Osteoblast (primary cell): ENCODE measurements around the gene IGF2. TPM values are rescaled to one million over a fixed set of nuclear protein-coding genes. Genes with fewer than 3 reads are reported as not detected.

Source experiments
- DNase-seq: peaks from one replicate; pipeline ENCODE4 v3.0.0; 2011; ENCODE audit warnings: low spot score, mixed read lengths; ENCODE audit not compliant: insufficient read length; ENCODE audit errors: missing footprints
- H2AFZ ChIP-seq: 2 replicates; pipeline ENCODE4 v1.6.0; 2011; ENCODE audit warnings: mild to moderate bottlenecking, low read length
- H3K27ac ChIP-seq: 2 replicates; pipeline ENCODE4 v1.5.1; 2011; ENCODE audit warnings: mild to moderate bottlenecking, low read depth, low read length, moderate library complexity
- H3K27me3 ChIP-seq: 2 replicates; pipeline ENCODE4 v1.6.0; 2012; ENCODE audit warnings: mild to moderate bottlenecking, control low read depth, inconsistent platforms, low read length, moderate library complexity; ENCODE audit not compliant: insufficient read depth
- H3K36me3 ChIP-seq: 2 replicates; pipeline ENCODE4 v1.5.1; 2011; ENCODE audit warnings: mild to moderate bottlenecking, low read length, control low read depth, moderate library complexity; ENCODE audit not compliant: insufficient read depth
- H3K4me1 ChIP-seq: 2 replicates; pipeline ENCODE4 v1.5.1; 2011; ENCODE audit warnings: mild to moderate bottlenecking, low read length, control low read depth, moderate library complexity; ENCODE audit not compliant: insufficient read depth
- H3K4me2 ChIP-seq: 2 replicates; pipeline ENCODE4 v1.6.0; 2011; ENCODE audit warnings: mild to moderate bottlenecking, low read length; ENCODE audit not compliant: insufficient read depth
- H3K4me3 ChIP-seq: fragments of 200-600 bp; sonication (generic); 3 replicates; pipeline ENCODE4 v1.5.1; 2012; ENCODE audit warnings: mild to moderate bottlenecking, low read length, inconsistent platforms; ENCODE audit not compliant: insufficient read depth
- H3K79me2 ChIP-seq: 2 replicates; pipeline ENCODE4 v1.6.0; 2012; ENCODE audit warnings: mild to moderate bottlenecking, low read length, control low read depth, inconsistent platforms; ENCODE audit not compliant: insufficient read depth
- H3K9me3 ChIP-seq: 2 replicates; pipeline ENCODE4 v1.5.1; 2011; ENCODE audit warnings: low read depth, low read length, control low read depth
- H4K20me1 ChIP-seq: 2 replicates; pipeline ENCODE4 v1.6.0; 2012; ENCODE audit warnings: mild to moderate bottlenecking, low read length, control low read depth; ENCODE audit not compliant: insufficient read depth
- total RNA-seq: library from RNA; depleted of rRNA; stranded (reverse); fragments of >200 nt; gene quantifications from 2 replicates; pipeline ENCODE4 v1.2.3, GENCODE V29; 2012
- TF ChIP-seq, protein P1 (sequence below): IDR thresholded peaks from 2 replicates; pipeline ENCODE4 v1.5.1; 2011; ENCODE audit warnings: mild to moderate bottlenecking, low read depth, low read length, moderate library complexity; ENCODE audit errors: extremely low read depth

Gene IGF2
- total RNA-seq, 1 donor, result 68.8 TPM

DNA sequence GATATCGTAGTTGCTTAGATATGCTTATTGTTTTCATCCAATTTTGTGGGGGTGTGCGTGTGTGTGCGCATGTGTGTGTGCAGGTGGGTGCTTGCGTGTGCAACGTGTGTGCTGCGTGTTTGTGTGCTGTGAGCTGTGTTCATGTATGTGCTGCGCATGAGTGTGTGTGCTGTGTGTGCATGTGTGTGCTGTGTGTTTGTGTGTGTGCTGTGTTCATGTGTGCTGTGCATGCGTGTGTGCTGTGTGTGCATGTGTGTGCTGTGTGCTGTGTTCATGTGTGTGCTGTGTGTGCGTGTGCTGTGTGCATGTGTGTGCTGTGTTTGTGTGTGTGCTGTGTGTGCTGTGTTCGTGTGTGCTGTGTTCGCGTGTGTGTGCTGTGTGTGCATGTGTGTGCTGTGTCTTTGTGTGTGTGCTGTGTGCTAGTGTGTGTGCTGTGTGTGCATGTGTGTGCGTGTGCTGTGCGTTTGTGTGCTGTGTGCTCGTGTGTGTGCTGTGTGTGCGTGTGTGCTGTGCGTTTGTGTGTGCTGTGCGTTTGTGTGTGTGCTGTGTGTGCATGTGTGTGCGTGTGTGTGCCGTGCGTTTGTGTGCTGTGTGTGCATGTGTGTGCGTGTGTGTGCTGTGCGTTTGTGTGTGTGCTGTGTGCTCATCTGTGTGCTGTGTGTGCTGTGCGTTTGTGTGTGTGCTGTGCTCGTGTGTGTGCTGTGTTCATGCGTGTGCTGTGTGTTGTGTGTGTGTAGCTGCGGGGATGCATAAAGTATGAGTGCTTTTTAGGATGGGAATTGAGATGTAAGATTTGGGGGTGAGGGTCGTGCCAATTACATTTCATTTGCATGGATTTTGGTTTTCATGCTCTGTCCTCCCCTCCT lies 7.6 kb downstream of the IGF2 start:
- H3K4me1 ChIP-seq, result no peaks in the 10 kb centered on the region

DNA sequence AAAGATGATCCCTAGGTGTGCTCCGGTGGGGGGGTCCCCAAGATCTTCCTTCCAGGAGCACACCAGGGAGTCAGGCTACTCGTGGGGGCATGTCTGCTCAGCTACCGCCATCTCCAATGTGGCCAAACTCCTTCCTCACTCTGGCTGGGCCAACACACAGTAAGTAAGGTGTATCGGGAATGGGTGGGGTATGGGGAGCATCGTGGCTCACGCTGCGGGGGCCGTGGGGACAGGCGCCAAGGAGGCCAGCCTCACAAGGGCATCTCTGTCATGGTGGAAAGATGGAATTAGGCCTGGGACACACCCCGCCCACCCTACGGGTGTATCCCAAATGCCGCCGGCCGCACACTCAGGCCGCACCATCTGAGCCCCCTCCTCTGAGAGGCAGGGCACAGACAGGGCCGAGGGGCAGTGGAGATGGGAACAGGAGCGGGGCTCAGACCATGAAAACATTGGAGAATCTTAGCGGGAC lies 8.3 kb downstream of the IGF2 start:
- DNase-seq, result peak; percentile 77
- Histone ChIP-seq H3K4me2 (no peak overlapping the region), H3K79me2 (no peaks in the 10 kb centered on the region), H3K27ac (no peak overlapping the region), H3K36me3 (no peaks in the 10 kb centered on the region), H3K9me3 (no peaks in the 10 kb centered on the region), H3K4me1 (no peaks in the 10 kb centered on the region), H3K4me3 (no peak overlapping the region), H3K27me3 (peaks cover 10% of the 10 kb centered on the region), H2AFZ (no peak overlapping the region), H4K20me1 (no peaks in the 10 kb centered on the region)
- TF ChIP-seq, protein P1, sequence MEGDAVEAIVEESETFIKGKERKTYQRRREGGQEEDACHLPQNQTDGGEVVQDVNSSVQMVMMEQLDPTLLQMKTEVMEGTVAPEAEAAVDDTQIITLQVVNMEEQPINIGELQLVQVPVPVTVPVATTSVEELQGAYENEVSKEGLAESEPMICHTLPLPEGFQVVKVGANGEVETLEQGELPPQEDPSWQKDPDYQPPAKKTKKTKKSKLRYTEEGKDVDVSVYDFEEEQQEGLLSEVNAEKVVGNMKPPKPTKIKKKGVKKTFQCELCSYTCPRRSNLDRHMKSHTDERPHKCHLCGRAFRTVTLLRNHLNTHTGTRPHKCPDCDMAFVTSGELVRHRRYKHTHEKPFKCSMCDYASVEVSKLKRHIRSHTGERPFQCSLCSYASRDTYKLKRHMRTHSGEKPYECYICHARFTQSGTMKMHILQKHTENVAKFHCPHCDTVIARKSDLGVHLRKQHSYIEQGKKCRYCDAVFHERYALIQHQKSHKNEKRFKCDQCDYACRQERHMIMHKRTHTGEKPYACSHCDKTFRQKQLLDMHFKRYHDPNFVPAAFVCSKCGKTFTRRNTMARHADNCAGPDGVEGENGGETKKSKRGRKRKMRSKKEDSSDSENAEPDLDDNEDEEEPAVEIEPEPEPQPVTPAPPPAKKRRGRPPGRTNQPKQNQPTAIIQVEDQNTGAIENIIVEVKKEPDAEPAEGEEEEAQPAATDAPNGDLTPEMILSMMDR, result no peak

More for the DNA sequence above, 7.6 kb downstream of the IGF2 start:
- H3K4me2 ChIP-seq, result no peak overlapping the region
- TF ChIP-seq, protein P1, result no peak
- no peak overlapping the region for H2AFZ ChIP-seq
- peak; percentile 31 for DNase-seq
- no peaks in the 10 kb centered on the region for H3K36me3 ChIP-seq
- peaks cover 17% of the 10 kb centered on the region for H3K27me3 ChIP-seq
- H3K27ac ChIP-seq, result no peak overlapping the region
- H3K9me3 ChIP-seq, result no peaks in the 10 kb centered on the region
- H3K4me3 ChIP-seq, result no peak overlapping the region
- no peaks in the 10 kb centered on the region for H4K20me1 ChIP-seq
- H3K79me2 ChIP-seq, result no peaks in the 10 kb centered on the region

DNA sequence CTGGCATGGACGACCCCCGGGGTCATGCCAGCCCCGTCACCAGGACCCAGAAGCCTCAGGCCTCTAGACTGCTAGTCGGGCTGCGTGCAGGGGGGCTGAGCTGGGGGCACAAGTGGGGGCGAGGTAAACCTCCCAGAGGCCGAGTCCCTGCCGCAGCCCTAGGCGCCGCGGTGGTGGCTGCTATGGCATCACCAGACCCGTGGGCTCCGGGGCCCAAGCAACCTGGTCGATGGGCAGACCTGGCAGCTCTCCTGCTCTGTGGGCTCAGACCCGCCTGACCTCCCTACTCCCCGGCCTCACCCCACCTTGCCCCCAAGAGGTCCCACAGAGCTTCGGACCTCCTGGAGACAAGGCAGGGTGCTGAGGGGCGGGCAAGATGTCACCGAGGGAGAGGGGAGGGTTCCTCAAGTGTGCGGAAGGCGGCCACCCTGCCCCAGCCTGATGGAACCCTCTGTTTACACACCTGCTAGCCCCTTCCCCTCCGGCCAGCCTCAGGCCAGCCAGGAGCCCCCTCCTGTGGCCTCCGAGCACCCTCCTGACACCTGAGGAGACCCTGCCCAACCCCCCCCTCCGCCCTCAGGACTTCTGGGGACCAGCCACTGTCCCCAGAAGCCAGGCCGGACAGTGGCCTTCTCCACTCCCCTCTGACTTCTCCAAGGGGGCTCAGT lies 9.4 kb downstream of the IGF2 start:
- peak; percentile 61 for DNase-seq
- no peaks in the 10 kb centered on the region for H3K79me2 ChIP-seq
- no peak overlapping the region for H3K4me3 ChIP-seq
- no peaks in the 10 kb centered on the region for H4K20me1 ChIP-seq
- H2AFZ ChIP-seq, result no peak overlapping the region
- H3K9me3 ChIP-seq, result no peaks in the 10 kb centered on the region
- H3K4me1 ChIP-seq, result no peaks in the 10 kb centered on the region
- no peak overlapping the region for H3K27ac ChIP-seq
- TF ChIP-seq, protein P1, result no peak
- H3K27me3 ChIP-seq, result peaks cover 9% of the 10 kb centered on the region
- H3K36me3 ChIP-seq, result no peaks in the 10 kb centered on the region
- H3K4me2 ChIP-seq, result no peak overlapping the region

DNA sequence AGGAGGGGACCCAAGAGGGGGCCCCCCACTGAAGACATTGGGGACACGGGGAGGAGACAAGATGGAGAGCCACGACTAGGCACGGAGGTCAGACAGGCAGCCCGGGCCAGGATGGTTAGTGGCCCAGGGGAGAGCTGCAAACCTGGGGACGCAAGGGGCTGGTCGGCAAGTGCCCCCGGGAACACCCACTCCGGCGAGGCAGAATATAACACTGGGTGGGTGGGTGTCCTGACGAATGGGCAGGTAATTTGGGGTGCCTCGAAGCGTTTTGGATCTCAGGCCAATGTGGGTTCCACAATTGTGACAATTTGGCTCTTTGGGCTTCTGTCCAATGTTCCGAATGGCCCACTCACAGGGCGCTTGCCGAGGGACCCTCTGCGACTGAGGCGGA lies 9.9 kb downstream of the IGF2 start:
- no peaks in the 10 kb centered on the region for H4K20me1 ChIP-seq
- peaks cover 8% of the 10 kb centered on the region for H3K27me3 ChIP-seq
- H3K4me1 ChIP-seq, result no peaks in the 10 kb centered on the region
- no peak overlapping the region for H3K4me3 ChIP-seq
- no peak overlapping the region for H2AFZ ChIP-seq
- H3K27ac ChIP-seq, result no peak overlapping the region
- H3K36me3 ChIP-seq, result no peaks in the 10 kb centered on the region
- H3K9me3 ChIP-seq, result no peaks in the 10 kb centered on the region
- no peaks in the 10 kb centered on the region for H3K79me2 ChIP-seq
- DNase-seq, result peak; percentile 73
- H3K4me2 ChIP-seq, result no peak overlapping the region
- TF ChIP-seq, protein P1, result no peak
